HG02571 (cell line): Measurements from ENCODE around the gene MADCAM1.

Source experiments
- ATAC-seq: cut with Tn5 transposase; IDR thresholded peaks from one replicate; pipeline ENCODE4 v1.9.1; 2021; ENCODE audit warnings: mild to moderate bottlenecking, moderate library complexity; ENCODE audit not compliant: unreplicated experiment

MADCAM1 gene

GRCh38 chr19:488505-489417 lies 7.5 kb upstream of the MADCAM1 start:
- ATAC-seq = peak; percentile 74

- ATAC-seq = no peak
These were observed 6.7 kb upstream of the MADCAM1 start for GRCh38 chr19:489418-490196.

DNA sequence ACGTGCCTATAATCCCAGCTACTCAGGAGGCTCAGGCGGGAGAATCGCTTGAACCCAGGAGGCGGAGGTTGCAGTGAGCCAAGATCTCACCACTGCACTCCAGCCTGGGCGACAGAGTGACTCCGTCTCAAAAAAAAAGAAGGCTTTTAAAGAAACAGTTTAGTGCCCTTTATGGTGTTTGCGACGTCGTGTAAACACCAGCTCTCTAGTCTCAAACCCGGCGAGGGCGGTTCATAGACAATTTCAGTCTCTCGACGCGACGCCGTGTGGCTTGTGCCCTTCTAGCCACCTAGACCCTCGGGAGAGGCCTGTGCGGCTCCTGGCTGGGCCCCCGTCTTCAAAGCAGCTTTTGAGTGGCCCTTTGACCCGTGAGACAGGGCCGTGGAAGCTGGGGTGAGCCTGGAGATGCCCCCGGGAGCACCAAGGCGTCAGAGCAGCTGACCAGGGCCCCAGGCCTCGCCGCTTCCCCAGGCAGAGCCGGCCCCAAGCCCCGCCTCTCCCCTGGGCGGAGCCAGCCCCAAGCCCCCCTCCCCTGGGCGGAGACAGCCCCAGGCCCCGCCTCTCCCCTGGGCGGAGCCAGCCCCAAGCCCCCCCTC lies 5.0 kb upstream of the MADCAM1 start:
- ATAC-seq = no peak

GRCh38 chr19:492091-492531 lies 4.2 kb upstream of the MADCAM1 start:
- ATAC-seq = no peak

DNA sequence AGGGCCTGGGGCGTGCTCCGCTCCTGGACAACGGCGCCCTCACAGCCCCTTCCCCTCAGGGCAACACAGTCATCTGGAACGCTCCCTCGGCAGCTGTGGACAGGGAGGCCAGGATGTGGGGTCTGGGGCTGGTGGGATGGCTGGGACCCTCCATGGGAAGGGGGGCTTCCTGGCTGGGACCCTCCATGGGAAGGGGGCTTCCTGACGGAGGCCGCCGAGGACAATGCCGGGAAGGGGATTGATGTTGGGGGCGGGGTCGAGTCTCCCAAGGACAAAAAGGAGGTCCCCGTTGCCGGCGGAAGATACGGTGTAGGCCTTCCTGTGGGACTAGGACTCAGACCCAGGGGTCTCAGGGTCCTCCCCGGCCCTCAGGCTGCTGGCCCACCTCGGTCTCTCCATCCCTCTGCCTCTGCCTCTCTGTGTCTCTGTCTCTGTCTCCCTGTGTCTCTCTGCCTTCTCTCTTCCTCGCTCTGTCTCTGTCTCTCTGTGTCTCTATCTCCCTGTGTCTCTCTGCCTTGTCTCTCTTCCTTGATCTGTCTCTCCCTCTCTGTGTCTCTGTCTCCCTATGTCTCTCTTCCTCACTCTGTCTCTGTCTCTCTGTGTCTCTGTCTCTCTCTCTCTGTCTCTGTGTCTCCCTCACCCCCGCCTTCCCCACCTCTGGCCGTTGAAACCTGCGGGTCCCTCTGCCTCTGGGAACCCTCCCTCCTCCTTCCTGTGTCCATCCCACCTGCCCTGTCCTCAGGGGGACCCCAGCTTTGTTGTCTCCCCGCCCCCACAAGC lies 2.7 kb upstream of the MADCAM1 start:
- ATAC-seq = no peak

GRCh38 chr19:494171-495080 lies 1.9 kb upstream of the MADCAM1 start:
- ATAC-seq = no peak

GRCh38 chr19:495081-495401 lies 1.2 kb upstream of the MADCAM1 start:
- no peak for ATAC-seq

GRCh38 chr19:495402-496111 lies 729 bp upstream of the MADCAM1 start:
- ATAC-seq = no peak

DNA sequence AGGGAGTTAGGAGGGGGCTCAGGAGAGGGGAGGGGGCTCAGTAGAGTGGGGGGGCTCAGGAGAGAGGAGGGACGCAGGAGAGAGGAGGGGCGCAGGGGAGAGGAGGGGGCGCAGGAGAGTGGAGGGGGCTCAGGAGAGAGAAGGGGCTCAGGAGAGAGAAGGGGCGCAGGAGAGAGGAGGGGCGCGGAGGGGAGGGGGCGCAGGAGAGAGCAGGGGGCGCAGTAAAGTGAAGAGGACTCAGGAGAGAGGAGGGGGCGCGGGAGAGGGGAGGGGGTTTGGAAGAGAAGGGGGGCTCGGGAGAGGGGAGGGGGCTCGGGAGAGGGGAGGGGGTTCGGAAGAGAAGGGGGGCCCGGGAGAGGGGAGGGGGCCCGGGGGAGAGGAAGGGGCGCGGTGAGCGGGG lies 700 bp downstream of the MADCAM1 start:
- no peak for ATAC-seq

- ATAC-seq = no peak
These were observed 1.2 kb downstream of the MADCAM1 start for GRCh38 chr19:497491-497868.

- no peak for ATAC-seq
These were observed 1.7 kb downstream of the MADCAM1 start for GRCh38 chr19:497869-498510.

- ATAC-seq = no peak
These were observed 2.2 kb downstream of the MADCAM1 start for GRCh38 chr19:498511-498891.

DNA sequence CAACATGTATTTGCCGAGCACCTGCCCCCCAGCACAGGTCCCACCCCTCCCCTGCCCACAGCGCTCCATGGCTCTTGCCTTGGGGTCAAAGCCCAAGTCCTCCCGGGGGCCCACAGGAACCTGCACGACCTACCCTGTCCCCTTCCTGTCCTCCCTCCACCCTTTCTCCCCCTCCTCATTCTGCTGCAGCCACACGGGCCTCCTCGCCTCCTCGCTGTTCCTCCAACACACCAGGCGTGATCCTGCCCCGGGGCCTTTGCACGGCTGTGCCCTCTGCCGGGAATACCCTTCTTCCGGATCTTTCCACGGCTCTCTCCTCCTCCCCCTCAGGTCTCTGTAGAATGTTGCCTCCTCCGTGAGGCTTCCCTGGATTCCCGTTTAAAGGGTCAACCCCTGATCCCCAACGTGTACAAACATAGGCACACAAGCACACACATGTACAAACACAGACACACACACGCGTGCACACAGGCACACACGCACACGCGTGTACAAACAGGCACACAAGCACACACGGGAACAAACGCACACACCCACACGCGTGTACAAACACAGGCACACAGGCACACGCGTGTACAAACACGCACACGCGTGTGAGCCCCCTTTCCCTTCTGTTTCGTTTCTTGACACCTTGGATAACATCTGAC lies 2.8 kb downstream of the MADCAM1 start:
- ATAC-seq = no peak

- ATAC-seq = no peak
These were observed 5.4 kb downstream of the MADCAM1 start for GRCh38 chr19:501646-502045.

DNA sequence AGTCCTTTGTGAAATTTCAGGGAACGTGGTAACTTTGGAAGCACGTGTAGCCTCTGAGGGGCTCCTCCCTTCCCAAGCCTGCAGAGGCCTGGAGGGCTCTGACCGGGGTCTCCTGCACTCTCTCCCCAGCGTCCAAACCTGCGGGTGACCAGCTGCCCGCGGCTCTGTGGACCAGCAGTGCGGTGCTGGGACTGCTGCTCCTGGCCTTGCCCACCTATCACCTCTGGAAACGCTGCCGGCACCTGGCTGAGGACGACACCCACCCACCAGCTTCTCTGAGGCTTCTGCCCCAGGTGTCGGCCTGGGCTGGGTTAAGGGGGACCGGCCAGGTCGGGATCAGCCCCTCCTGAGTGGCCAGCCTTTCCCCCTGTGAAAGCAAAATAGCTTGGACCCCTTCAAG lies 8.3 kb downstream of the MADCAM1 start:
- ATAC-seq = no peak

DNA sequence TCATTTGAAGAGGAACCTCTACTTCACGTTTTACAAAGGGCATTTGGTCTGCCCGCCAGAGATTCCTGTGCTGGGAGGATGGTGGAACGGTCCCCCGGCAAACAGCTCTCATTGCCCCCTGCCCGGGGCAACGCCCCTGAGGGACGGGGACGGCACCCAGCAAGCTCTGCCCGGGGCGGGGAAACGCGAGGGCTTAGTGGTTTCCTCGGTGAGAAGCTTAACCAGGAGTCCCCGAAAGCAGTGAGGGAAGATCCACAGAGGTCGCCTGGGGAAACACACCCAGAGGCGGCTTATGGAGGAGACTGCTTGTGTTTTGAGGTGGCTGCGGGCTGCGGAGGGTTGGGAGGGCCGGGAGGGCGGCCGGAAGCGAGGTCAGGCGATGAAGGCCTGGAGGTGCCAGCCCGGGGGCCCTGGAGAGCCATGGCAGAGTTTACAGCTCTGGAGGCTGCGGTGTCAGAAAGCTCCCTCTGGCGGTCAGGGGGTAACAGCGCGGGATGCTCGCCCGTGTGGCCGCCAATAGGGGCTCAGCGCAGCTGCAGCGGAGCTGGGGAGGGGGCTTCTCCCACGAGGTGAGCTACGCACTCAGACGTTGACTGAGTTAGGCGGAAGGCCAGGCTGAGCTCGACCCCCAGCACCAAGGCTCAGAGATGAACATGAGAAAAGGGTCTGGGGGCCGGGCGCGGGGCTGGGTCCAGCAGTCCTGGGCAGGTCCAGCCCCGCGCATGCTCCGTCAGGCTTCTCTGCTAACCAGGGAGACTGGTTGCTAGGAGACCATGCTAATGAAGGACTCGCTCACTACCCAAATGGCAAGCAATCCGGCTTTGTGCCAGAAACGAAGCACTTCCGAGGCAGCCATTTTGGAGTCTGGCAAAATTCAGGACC lies 10.4 kb downstream of the MADCAM1 start:
- peak; percentile 67 for ATAC-seq
